H1 (cell line): ENCODE results near the gene ELAVL1. TPM values are rescaled to one million over a fixed set of nuclear protein-coding genes. Genes with fewer than 3 reads are reported as not detected.

Experiments used
- BCL11A ChIP-seq, 2 experiments: IDR thresholded peaks; one replicate each; pipeline ENCODE4 v1.6.1; 2011; ENCODE audit warnings: low read depth in 2 of 2, low read length in 2 of 2, mild to moderate bottlenecking in 2 of 2
- CBX8 ChIP-seq: fragments of 300-800, 300-1000 bp; sonication (generic); IDR thresholded peaks from 2 replicates; pipeline ENCODE4 v1.7.1; 2016; ENCODE audit warnings: low read depth, low read length, borderline replicate concordance
- CHD2 ChIP-seq: IDR thresholded peaks from 2 replicates; pipeline ENCODE4 v1.6.1; 2012; ENCODE audit warnings: low read length, improper control_type of control experiment
- CREB1 ChIP-seq: IDR thresholded peaks from 2 replicates; pipeline ENCODE4 v1.6.1; 2012; ENCODE audit warnings: inconsistent platforms
- JUN ChIP-seq: IDR thresholded peaks from 2 replicates; pipeline ENCODE4 v1.6.1; 2011; ENCODE audit warnings: low read depth, mild to moderate bottlenecking, improper control_type of control experiment, low read length
- KDM5A ChIP-seq: fragments of 200-600 bp; IDR thresholded peaks from 2 replicates; pipeline ENCODE4 v1.7.1; 2012; ENCODE audit warnings: mild to moderate bottlenecking, low read length, inconsistent platforms, mixed read lengths
- MAFK ChIP-seq: IDR thresholded peaks from 2 replicates; pipeline ENCODE4 v1.6.1; 2012; ENCODE audit warnings: low read depth, mild to moderate bottlenecking, improper control_type of control experiment, low read length
- NRF1 ChIP-seq: IDR thresholded peaks from 2 replicates; pipeline ENCODE4 v1.6.1; 2011; ENCODE audit warnings: mild to moderate bottlenecking, low read depth, low read length, improper control_type of control experiment
- RFX5 ChIP-seq: IDR thresholded peaks from 2 replicates; pipeline ENCODE4 v1.6.1; 2011; ENCODE audit warnings: low read depth, low read length, improper control_type of control experiment, borderline replicate concordance
- RNF2 ChIP-seq: fragments of 200-900, 300-1000 bp; sonication (generic); IDR thresholded peaks from 2 replicates; pipeline ENCODE4 v1.7.1; 2016; ENCODE audit warnings: borderline replicate concordance, low read depth, mild to moderate bottlenecking, antibody characterized with exemption, low read length; ENCODE audit not compliant: poor library complexity, severe bottlenecking; ENCODE audit errors: missing control alignments
- SAP30 ChIP-seq: fragments of 300-600 bp; sonication (generic); IDR thresholded peaks from 2 replicates; pipeline ENCODE4 v1.7.1; 2012; ENCODE audit warnings: low read length, moderate library complexity, mild to moderate bottlenecking, inconsistent platforms; ENCODE audit not compliant: insufficient read depth, insufficient replicate concordance
- SIRT6 ChIP-seq: IDR thresholded peaks from one replicate; pipeline ENCODE4 v1.7.1; 2012; ENCODE audit warnings: low read length, inconsistent platforms
- SIX5 ChIP-seq: IDR thresholded peaks from 2 replicates; pipeline ENCODE4 v1.6.1; 2011; ENCODE audit warnings: mild to moderate bottlenecking, low read depth, low read length
- SP4 ChIP-seq: IDR thresholded peaks from 2 replicates; pipeline ENCODE4 v1.6.1; 2012; ENCODE audit warnings: low read length, inconsistent platforms
- TAF1 ChIP-seq: IDR thresholded peaks from 2 replicates; pipeline ENCODE4 v1.6.1; 2011; ENCODE audit warnings: mild to moderate bottlenecking, low read depth, low read length
- TBP ChIP-seq: IDR thresholded peaks from 2 replicates; pipeline ENCODE4 v1.6.1; 2011; ENCODE audit warnings: low read depth, low read length, improper control_type of control experiment
- TCF12 ChIP-seq: IDR thresholded peaks from 2 replicates; pipeline ENCODE4 v1.6.1; 2011; ENCODE audit warnings: low read depth, mild to moderate bottlenecking, low read length
- YY1 ChIP-seq: IDR thresholded peaks from 2 replicates; pipeline ENCODE4 v1.6.1; 2011; ENCODE audit warnings: low read depth, mild to moderate bottlenecking, low read length
- polyA plus RNA-seq, 7 experiments: library from polyadenylated mRNA; depleted of rRNA in 3 of 7; stranded (reverse) in 5 of 7; unstranded in 2 of 7; fragments of >200 nt in 5 of 7; fragments of 200-250 nt in 2 of 7; gene quantifications; 1 replicate in 5 of 7; 2 replicates in 1 of 7; 4 replicates in 1 of 7; pipeline versions ENCODE4 v1.2.1 to v1.2.3, GENCODE V29; 2011 to 2013; ENCODE audit warnings: missing spikeins in 2 of 7, mixed read lengths in 2 of 7
- total RNA-seq: library from RNA; stranded (reverse); fragmentation: NEBNext Ultra II Directional; extraction: Animal tissue kit (Norgen Biotek cat#: 25700); gene quantifications from 2 replicates; pipeline ENCODE4 v1.2.1, GENCODE V29; 2021
- TF ChIP-seq, protein P1 (sequence below): IDR thresholded peaks from 2 replicates; pipeline ENCODE4 v1.6.1; 2012; ENCODE audit warnings: inconsistent platforms
- TF ChIP-seq, protein P2 (sequence below): IDR thresholded peaks from 2 replicates; pipeline ENCODE4 v1.6.1; 2012; ENCODE audit warnings: low read length, inconsistent platforms
- TF ChIP-seq, protein P3 (sequence below): IDR thresholded peaks from 2 replicates; pipeline ENCODE4 v1.6.1; 2011; ENCODE audit warnings: low read length, improper control_type of control experiment

Gene ELAVL1
- total and polyA plus RNA-seq, 2 of the 8 experiments (the other 6 are each of a cell fraction or from before 2014, with no cell fraction given): 56.7 to 163 TPM

DNA sequence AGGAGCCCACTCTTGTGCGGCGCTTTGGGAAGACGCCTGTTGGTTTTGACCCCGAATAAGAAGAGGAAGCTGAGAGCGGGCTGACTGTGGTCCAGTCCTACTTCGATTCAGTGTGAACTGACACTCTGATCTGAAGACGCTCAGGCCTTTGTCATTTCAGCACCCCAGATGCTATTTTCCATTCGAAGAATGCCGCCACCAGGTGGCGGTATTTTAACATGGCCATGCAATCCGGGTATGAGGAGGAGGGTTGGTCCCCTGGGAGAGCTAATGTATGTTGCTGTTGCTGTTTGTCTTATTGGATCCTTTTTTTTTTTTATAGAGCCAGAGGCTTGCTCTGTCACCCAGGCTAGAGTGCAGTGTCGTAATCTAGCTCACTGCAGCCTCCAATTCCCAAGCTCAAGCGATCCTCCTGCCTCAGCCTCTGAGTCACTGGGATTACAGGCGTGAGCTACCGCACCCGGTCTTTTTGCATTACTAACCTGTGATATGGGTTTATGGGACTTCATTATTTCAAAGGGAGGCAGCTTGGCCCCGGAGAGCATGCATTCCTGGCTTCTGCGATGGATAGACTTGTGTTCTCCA is 61.2 kb downstream of the ELAVL1 start (continued):
- TF ChIP-seq, protein P1, sequence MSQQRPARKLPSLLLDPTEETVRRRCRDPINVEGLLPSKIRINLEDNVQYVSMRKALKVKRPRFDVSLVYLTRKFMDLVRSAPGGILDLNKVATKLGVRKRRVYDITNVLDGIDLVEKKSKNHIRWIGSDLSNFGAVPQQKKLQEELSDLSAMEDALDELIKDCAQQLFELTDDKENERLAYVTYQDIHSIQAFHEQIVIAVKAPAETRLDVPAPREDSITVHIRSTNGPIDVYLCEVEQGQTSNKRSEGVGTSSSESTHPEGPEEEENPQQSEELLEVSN: no peak
- TF ChIP-seq RFX5 (no peak), CHD2 (no peak), KDM5A (no peak), SIX5 (no peak), SAP30 (peak; percentile 0), SIRT6 (no peak), YY1 (no peak), TBP (no peak), TAF1 (no peak; the same call in 1 of the 2 replicates), BCL11A (IDR thresholded peaks at IDR 0.05; ENCODE audit: low read depth in 2 of 2, low read length in 2 of 2) (no peak), CREB1 (no peak), NRF1 (no peak), SP4 (no peak), MAFK (no peak), RNF2 (no peak), JUN (no peak), TCF12 (no peak), CBX8 (no peak)
- TF ChIP-seq, protein P2, sequence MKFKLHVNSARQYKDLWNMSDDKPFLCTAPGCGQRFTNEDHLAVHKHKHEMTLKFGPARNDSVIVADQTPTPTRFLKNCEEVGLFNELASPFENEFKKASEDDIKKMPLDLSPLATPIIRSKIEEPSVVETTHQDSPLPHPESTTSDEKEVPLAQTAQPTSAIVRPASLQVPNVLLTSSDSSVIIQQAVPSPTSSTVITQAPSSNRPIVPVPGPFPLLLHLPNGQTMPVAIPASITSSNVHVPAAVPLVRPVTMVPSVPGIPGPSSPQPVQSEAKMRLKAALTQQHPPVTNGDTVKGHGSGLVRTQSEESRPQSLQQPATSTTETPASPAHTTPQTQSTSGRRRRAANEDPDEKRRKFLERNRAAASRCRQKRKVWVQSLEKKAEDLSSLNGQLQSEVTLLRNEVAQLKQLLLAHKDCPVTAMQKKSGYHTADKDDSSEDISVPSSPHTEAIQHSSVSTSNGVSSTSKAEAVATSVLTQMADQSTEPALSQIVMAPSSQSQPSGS: peak; percentile 37; the same call in 1 of the 2 replicates
- TF ChIP-seq, protein P3, sequence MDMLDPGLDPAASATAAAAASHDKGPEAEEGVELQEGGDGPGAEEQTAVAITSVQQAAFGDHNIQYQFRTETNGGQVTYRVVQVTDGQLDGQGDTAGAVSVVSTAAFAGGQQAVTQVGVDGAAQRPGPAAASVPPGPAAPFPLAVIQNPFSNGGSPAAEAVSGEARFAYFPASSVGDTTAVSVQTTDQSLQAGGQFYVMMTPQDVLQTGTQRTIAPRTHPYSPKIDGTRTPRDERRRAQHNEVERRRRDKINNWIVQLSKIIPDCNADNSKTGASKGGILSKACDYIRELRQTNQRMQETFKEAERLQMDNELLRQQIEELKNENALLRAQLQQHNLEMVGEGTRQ: no peak
